Embryonic facial prominence (tissue), 1 donor: ENCODE measurements around the gene PRIM2.
"Not testable (repeated sequence)": the region's sequence is repeated elsewhere in the genome, so short reads cannot be mapped to it uniquely, and the experiment has no call there.

Experiments used
- DNase-seq: peaks from one replicate; pipeline ENCODE4 v3.0.0-alpha.2; 2016; ENCODE audit errors: extremely low spot score

Gene PRIM2

GRCh38 chr6:57362340-57362739 lies 44.9 kb downstream of the PRIM2 start:
- not testable (repeated sequence) for DNase-seq

GRCh38 chr6:57365076-57365583 lies 47.7 kb downstream of the PRIM2 start:
- DNase-seq = not testable (repeated sequence)

GRCh38 chr6:57368965-57369731 lies 51.7 kb downstream of the PRIM2 start:
- not testable (repeated sequence) for DNase-seq

GRCh38 chr6:57371779-57372178 lies 54.3 kb downstream of the PRIM2 start:
- not testable (repeated sequence) for DNase-seq

- not testable (repeated sequence) for DNase-seq
Measured at GRCh38 chr6:57374764-57375163, 57.3 kb downstream of the PRIM2 start.

GRCh38 chr6:57376083-57376482 lies 58.7 kb downstream of the PRIM2 start:
- not testable (repeated sequence) for DNase-seq

- not testable (repeated sequence) for DNase-seq
Measured at GRCh38 chr6:57389038-57389592, 71.7 kb downstream of the PRIM2 start.

GRCh38 chr6:57390818-57391217 lies 73.4 kb downstream of the PRIM2 start:
- DNase-seq = not testable (repeated sequence)

GRCh38 chr6:57392047-57392446 lies 74.6 kb downstream of the PRIM2 start:
- not testable (repeated sequence) for DNase-seq

GRCh38 chr6:57419341-57419740 lies 101.9 kb downstream of the PRIM2 start:
- not testable (repeated sequence) for DNase-seq

- no peak for DNase-seq
Measured at GRCh38 chr6:57421503-57421902, 104.1 kb downstream of the PRIM2 start.

GRCh38 chr6:57423468-57423867 lies 106.0 kb downstream of the PRIM2 start:
- DNase-seq = no peak

GRCh38 chr6:57431742-57432141 lies 114.3 kb downstream of the PRIM2 start:
- not testable (repeated sequence) for DNase-seq

GRCh38 chr6:57432157-57432556 lies 114.7 kb downstream of the PRIM2 start:
- no peak for DNase-seq

- DNase-seq = no peak
Measured at GRCh38 chr6:57432919-57433684, 115.7 kb downstream of the PRIM2 start.

GRCh38 chr6:57433790-57434189 lies 116.4 kb downstream of the PRIM2 start:
- DNase-seq = not testable (repeated sequence)

GRCh38 chr6:57434944-57435343 lies 117.5 kb downstream of the PRIM2 start:
- DNase-seq = no peak

- no peak for DNase-seq
Measured at GRCh38 chr6:57435475-57436160, 118.2 kb downstream of the PRIM2 start.

GRCh38 chr6:57440735-57441134 lies 123.3 kb downstream of the PRIM2 start:
- DNase-seq = not testable (repeated sequence)

- DNase-seq = not testable (repeated sequence)
Measured at GRCh38 chr6:57442133-57442532, 124.7 kb downstream of the PRIM2 start.

- DNase-seq = not testable (repeated sequence)
Measured at GRCh38 chr6:57443181-57443580, 125.8 kb downstream of the PRIM2 start.

GRCh38 chr6:57444787-57445186 lies 127.4 kb downstream of the PRIM2 start:
- DNase-seq = not testable (repeated sequence)
